Liver (tissue), 3 donors: ENCODE results near the gene MPZ.

Experiments used
- EGR1 ChIP-seq, 2 donors: IDR thresholded peaks; 2 replicates each; pipeline ENCODE4 v1.6.1; 2016 to 2018; ENCODE audit warnings: antibody characterized with exemption in 2 of 2, low read depth in 2 of 2
- FOXA1 ChIP-seq: IDR thresholded peaks from 2 replicates; pipeline ENCODE4 v1.6.1; 2016; ENCODE audit warnings: antibody characterized with exemption
- GABPA ChIP-seq, 2 donors: IDR thresholded peaks in 1 of 2; conservative IDR thresholded peaks in 1 of 2; 2 replicates each; pipeline ENCODE4 v1.6.1; 2016; ENCODE audit warnings: antibody characterized with exemption in 2 of 2, mild to moderate bottlenecking in 1 of 2, moderate library complexity in 1 of 2
- JUND ChIP-seq, 2 donors: IDR thresholded peaks; 2 replicates each; pipeline ENCODE4 v1.6.1; 2016; ENCODE audit warnings: antibody characterized with exemption in 2 of 2
- NR2F2 ChIP-seq: IDR thresholded peaks from 2 replicates; pipeline ENCODE4 v1.6.1; 2016; ENCODE audit warnings: antibody characterized with exemption
- RAD21 ChIP-seq, 2 donors: IDR thresholded peaks; 2 replicates each; pipeline ENCODE4 v1.6.1; 2016; ENCODE audit warnings: antibody characterized with exemption in 2 of 2, mild to moderate bottlenecking in 2 of 2
- SP1 ChIP-seq: IDR thresholded peaks from 2 replicates; pipeline ENCODE4 v1.6.1; 2018; ENCODE audit warnings: antibody characterized with exemption, mild to moderate bottlenecking
- TAF1 ChIP-seq: conservative IDR thresholded peaks from 2 replicates; pipeline ENCODE4 v1.6.1; 2016; ENCODE audit warnings: antibody characterized with exemption, mild to moderate bottlenecking
- YY1 ChIP-seq: IDR thresholded peaks from 2 replicates; pipeline ENCODE4 v1.6.1; 2016; ENCODE audit warnings: antibody characterized with exemption, mild to moderate bottlenecking
- TF ChIP-seq, protein P1 (sequence below): fragments of 150-350 bp; IDR thresholded peaks from 2 replicates; pipeline ENCODE4 v1.5.1; 2017; ENCODE audit warnings: improper control_type of control experiment, low read depth, low read length; ENCODE audit not compliant: missing input control
- TF ChIP-seq, protein P2 (sequence below): IDR thresholded peaks from 2 replicates; pipeline ENCODE4 v1.6.1; 2016; ENCODE audit warnings: antibody characterized with exemption
- TF ChIP-seq, protein P3 (sequence below): IDR thresholded peaks from 2 replicates; pipeline ENCODE4 v1.6.1; 2016; ENCODE audit warnings: antibody characterized with exemption, mild to moderate bottlenecking
- TF ChIP-seq, protein P4 (sequence below): IDR thresholded peaks from 2 replicates; pipeline ENCODE4 v1.6.1; 2016; ENCODE audit warnings: antibody characterized with exemption
- donor health status: healthy.
- donor health status: healthy.

DNA sequence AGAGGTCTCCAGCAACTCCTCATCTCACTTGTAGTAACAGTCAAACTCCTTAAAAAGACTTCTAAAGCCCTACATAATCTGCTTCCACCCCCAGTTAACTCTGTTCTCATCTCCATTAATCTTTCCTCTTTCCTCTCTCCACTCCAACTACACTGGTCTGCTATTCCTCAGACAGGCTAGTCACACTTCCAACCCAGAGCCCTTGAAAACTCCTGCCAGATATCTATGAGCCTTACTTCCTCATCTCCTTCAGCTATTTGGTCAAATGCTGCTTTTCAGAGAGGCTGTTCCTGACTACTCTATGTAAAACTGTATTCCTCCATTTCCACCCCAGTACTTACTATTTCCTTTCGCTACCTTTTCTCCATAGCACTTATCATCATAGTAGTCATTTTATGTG lies 26.8 kb downstream of the MPZ start:
- TF ChIP-seq, protein P1, sequence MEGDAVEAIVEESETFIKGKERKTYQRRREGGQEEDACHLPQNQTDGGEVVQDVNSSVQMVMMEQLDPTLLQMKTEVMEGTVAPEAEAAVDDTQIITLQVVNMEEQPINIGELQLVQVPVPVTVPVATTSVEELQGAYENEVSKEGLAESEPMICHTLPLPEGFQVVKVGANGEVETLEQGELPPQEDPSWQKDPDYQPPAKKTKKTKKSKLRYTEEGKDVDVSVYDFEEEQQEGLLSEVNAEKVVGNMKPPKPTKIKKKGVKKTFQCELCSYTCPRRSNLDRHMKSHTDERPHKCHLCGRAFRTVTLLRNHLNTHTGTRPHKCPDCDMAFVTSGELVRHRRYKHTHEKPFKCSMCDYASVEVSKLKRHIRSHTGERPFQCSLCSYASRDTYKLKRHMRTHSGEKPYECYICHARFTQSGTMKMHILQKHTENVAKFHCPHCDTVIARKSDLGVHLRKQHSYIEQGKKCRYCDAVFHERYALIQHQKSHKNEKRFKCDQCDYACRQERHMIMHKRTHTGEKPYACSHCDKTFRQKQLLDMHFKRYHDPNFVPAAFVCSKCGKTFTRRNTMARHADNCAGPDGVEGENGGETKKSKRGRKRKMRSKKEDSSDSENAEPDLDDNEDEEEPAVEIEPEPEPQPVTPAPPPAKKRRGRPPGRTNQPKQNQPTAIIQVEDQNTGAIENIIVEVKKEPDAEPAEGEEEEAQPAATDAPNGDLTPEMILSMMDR = no peak
- TF ChIP-seq, protein P2, sequence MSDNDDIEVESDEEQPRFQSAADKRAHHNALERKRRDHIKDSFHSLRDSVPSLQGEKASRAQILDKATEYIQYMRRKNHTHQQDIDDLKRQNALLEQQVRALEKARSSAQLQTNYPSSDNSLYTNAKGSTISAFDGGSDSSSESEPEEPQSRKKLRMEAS = no peak
- TF ChIP-seq SP1 (no peak), EGR1 (IDR thresholded peaks at IDR 0.05; ENCODE audit: low read depth in 2 of 2) (no peak), RAD21 (IDR thresholded peaks at IDR 0.05) (no peak), NR2F2 (no peak), JUND (IDR thresholded peaks at IDR 0.05) (no peak), GABPA (IDR thresholded peaks at IDR 0.05 in 1 of 2, conservative IDR thresholded peaks at IDR 0.05 in 1 of 2) (no peak), FOXA1 (no peak), YY1 (no peak), TAF1 (no peak)
- TF ChIP-seq, protein P3, sequence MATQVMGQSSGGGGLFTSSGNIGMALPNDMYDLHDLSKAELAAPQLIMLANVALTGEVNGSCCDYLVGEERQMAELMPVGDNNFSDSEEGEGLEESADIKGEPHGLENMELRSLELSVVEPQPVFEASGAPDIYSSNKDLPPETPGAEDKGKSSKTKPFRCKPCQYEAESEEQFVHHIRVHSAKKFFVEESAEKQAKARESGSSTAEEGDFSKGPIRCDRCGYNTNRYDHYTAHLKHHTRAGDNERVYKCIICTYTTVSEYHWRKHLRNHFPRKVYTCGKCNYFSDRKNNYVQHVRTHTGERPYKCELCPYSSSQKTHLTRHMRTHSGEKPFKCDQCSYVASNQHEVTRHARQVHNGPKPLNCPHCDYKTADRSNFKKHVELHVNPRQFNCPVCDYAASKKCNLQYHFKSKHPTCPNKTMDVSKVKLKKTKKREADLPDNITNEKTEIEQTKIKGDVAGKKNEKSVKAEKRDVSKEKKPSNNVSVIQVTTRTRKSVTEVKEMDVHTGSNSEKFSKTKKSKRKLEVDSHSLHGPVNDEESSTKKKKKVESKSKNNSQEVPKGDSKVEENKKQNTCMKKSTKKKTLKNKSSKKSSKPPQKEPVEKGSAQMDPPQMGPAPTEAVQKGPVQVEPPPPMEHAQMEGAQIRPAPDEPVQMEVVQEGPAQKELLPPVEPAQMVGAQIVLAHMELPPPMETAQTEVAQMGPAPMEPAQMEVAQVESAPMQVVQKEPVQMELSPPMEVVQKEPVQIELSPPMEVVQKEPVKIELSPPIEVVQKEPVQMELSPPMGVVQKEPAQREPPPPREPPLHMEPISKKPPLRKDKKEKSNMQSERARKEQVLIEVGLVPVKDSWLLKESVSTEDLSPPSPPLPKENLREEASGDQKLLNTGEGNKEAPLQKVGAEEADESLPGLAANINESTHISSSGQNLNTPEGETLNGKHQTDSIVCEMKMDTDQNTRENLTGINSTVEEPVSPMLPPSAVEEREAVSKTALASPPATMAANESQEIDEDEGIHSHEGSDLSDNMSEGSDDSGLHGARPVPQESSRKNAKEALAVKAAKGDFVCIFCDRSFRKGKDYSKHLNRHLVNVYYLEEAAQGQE = no peak
- TF ChIP-seq, protein P4, sequence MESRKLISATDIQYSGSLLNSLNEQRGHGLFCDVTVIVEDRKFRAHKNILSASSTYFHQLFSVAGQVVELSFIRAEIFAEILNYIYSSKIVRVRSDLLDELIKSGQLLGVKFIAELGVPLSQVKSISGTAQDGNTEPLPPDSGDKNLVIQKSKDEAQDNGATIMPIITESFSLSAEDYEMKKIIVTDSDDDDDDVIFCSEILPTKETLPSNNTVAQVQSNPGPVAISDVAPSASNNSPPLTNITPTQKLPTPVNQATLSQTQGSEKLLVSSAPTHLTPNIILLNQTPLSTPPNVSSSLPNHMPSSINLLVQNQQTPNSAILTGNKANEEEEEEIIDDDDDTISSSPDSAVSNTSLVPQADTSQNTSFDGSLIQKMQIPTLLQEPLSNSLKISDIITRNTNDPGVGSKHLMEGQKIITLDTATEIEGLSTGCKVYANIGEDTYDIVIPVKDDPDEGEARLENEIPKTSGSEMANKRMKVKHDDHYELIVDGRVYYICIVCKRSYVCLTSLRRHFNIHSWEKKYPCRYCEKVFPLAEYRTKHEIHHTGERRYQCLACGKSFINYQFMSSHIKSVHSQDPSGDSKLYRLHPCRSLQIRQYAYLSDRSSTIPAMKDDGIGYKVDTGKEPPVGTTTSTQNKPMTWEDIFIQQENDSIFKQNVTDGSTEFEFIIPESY = no peak
